ENCODE data around the gene LYAR.

LYAR gene

GRCh38 chr4:4226606-4227438 lies 63.1 kb downstream of the LYAR start, which contains the start of gene OTOP1 (continued):
- TF ChIP-seq ZBTB11 (tag by site-specific recombination; conservative IDR thresholded peaks at IDR 0.05; ENCODE audit: low read depth) (no peak), ZNF658 (tag by site-specific recombination; IDR thresholded peaks at IDR 0.05) (no peak), ZNF433 (tag by site-specific recombination; IDR thresholded peaks at IDR 0.05; ENCODE audit: low read depth) (no peak), ZNF394 (tag by site-specific recombination; IDR thresholded peaks at IDR 0.05; ENCODE audit: borderline replicate concordance) (no peak), ZNF704 (tag by site-specific recombination; IDR thresholded peaks at IDR 0.05) (no peak), ZNF146 (tag by site-specific recombination; IDR thresholded peaks at IDR 0.05) (no peak), ZNF514 (tag by site-specific recombination; IDR thresholded peaks at IDR 0.05) (no peak), ZIC2 (tag by site-specific recombination; IDR thresholded peaks at IDR 0.05) (no peak)

GRCh38 chr4:4225915-4226605 lies 63.9 kb downstream of the LYAR start:
- CTCF ChIA-PET, result no interaction called here

More at GRCh38 chr4:4225915-4226605, 63.9 kb downstream of the LYAR start:
- TF ChIP-seq ZNF394 (tag by site-specific recombination; IDR thresholded peaks at IDR 0.05; ENCODE audit: borderline replicate concordance), result no peak
- TF ChIP-seq SETDB1 (IDR thresholded peaks at IDR 0.05; ENCODE audit: insufficient read length, low read length), result no peak
- no peak for TF ChIP-seq ZNF629 (tag by site-specific recombination; IDR thresholded peaks at IDR 0.05)
- TF ChIP-seq ZNF624 (tag by site-specific recombination; IDR thresholded peaks at IDR 0.05), result no peak
- TF ChIP-seq ZBTB17 (tag by site-specific recombination; IDR thresholded peaks at IDR 0.05), result no peak
- TF ChIP-seq ZNF423 (tag by site-specific recombination; IDR thresholded peaks at IDR 0.05), result no peak
- no peak for TF ChIP-seq ZNF785 (tag by site-specific recombination; IDR thresholded peaks at IDR 0.05)
- TF ChIP-seq ZNF16 (tag by site-specific recombination; IDR thresholded peaks at IDR 0.05; ENCODE audit: low read depth), result no peak
- no peak for TF ChIP-seq ZNF266 (tag by site-specific recombination; IDR thresholded peaks at IDR 0.05; ENCODE audit: low read depth)
- TF ChIP-seq ZEB2 (tag by site-specific recombination; IDR thresholded peaks at IDR 0.05), result no peak
- no peak for TF ChIP-seq ZNF211 (tag by site-specific recombination; IDR thresholded peaks at IDR 0.05; ENCODE audit: low read depth)
- TF ChIP-seq ZNF704 (tag by site-specific recombination; IDR thresholded peaks at IDR 0.05), result no peak
- no peak for TF ChIP-seq ZNF600 (tag by site-specific recombination; IDR thresholded peaks at IDR 0.05)
- TF ChIP-seq ZSCAN30 (tag by site-specific recombination; IDR thresholded peaks at IDR 0.05), result no peak
- no peak for TF ChIP-seq ZNF645 (tag by site-specific recombination; IDR thresholded peaks at IDR 0.05)
- no peak for TF ChIP-seq TSHZ1 (tag by site-specific recombination; IDR thresholded peaks at IDR 0.05; ENCODE audit: borderline replicate concordance)
- no peak for TF ChIP-seq ZNF146 (tag by site-specific recombination; IDR thresholded peaks at IDR 0.05)
- no peak for TF ChIP-seq ZNF112 (tag by site-specific recombination; IDR thresholded peaks at IDR 0.05)
- no peak for TF ChIP-seq TRIM28 (IDR thresholded peaks at IDR 0.05; ENCODE audit: borderline replicate concordance, low read length)
- TF ChIP-seq ZXDB (tag by site-specific recombination; IDR thresholded peaks at IDR 0.05), result no peak
- H3K36me3 ChIP-seq (ENCODE audit: control insufficient read depth in 2 of 2, insufficient read depth in 1 of 2, low read length in 2 of 2), result no peaks in the 10 kb centered on the region
- no peak overlapping the region for H3K4me3 ChIP-seq (ENCODE audit: low read depth, low read length)
- no peaks in the 10 kb centered on the region for H3K9me3 ChIP-seq (ENCODE audit: control insufficient read depth, insufficient read depth, low read depth, low read length)
- H3K4me1 ChIP-seq (ENCODE audit: control insufficient read depth, insufficient read depth, low read length), result no peaks in the 10 kb centered on the region
- POLR2A ChIA-PET, result no interaction called here
- no peak overlapping the region for H3K27ac ChIP-seq (ENCODE audit: extremely low read depth, low read depth, low read length)

Measured in HEK293 (cell line).